Caki2 (cell line): ENCODE data around the gene ZAR1L. TPM values are rescaled to one million over a fixed set of nuclear protein-coding genes. Genes with fewer than 3 reads are reported as not detected.
A peak's percentile ranks its signal among the peaks of the same experiment; 100 is the strongest.
"Not testable (repeated sequence)": the region's sequence is repeated elsewhere in the genome, so short reads cannot be mapped to it uniquely, and the experiment has no call there.

Experiments
- DNase-seq: peaks from one replicate; pipeline ENCODE4 v3.0.0-alpha.2; 2015; ENCODE audit warnings: low read depth
- in situ Hi-C: cut with HindIII; loops from 2 replicates; pipeline ENCODE4 v1.10.0; 2016; ENCODE audit warnings: low sequenced_read_pairs, low pct_unique_long_range_greater_than_20kb, mixed read lengths
- total RNA-seq: library from RNA; depleted of rRNA; stranded (reverse); fragments of >200 nt; shearing (Covaris generic); gene quantifications from 2 replicates; pipeline ENCODE4 v1.2.3, GENCODE V29; 2014; ENCODE audit warnings: low replicate concordance; rRNA removed

The ZAR1L gene, protein sequence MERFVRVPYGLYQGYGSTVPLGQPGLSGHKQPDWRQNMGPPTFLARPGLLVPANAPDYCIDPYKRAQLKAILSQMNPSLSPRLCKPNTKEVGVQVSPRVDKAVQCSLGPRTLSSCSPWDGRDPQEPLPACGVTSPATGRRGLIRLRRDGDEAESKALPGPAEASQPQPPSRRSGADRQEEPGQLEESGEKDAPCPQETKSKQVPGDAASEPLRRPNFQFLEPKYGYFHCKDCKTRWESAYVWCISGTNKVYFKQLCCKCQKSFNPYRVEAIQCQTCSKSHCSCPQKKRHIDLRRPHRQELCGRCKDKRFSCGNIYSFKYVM
- not detected in 2 replicates for total RNA-seq

DNA sequence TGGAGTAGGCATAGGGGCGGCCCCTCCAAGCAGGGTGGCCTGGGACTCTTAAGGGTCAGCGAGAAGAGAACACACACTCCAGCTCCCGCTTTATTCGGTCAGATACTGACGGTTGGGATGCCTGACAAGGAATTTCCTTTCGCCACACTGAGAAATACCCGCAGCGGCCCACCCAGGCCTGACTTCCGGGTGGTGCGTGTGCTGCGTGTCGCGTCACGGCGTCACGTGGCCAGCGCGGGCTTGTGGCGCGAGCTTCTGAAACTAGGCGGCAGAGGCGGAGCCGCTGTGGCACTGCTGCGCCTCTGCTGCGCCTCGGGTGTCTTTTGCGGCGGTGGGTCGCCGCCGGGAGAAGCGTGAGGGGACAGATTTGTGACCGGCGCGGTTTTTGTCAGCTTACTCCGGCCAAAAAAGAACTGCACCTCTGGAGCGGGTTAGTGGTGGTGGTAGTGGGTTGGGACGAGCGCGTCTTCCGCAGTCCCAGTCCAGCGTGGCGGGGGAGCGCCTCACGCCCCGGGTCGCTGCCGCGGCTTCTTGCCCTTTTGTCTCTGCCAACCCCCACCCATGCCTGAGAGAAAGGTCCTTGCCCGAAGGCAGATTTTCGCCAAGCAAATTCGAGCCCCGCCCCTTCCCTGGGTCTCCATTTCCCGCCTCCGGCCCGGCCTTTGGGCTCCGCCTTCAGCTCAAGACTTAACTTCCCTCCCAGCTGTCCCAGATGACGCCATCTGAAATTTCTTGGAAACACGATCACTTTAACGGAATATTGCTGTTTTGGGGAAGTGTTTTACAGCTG is at the start of gene ZAR1L, which contains the start of gene BRCA2:
ZAR1L (minus strand) TSS at position 126 of the 790 bp plus-strand sequence. CDS start 3,438 bp downstream, outside the sequence.
BRCA2 (plus strand) TSS at position 271 of the 790 bp plus-strand sequence. CDS start 953 bp downstream, outside the sequence.
- in situ Hi-C loops, result no loop called here
- peak; percentile 75 for DNase-seq

DNA sequence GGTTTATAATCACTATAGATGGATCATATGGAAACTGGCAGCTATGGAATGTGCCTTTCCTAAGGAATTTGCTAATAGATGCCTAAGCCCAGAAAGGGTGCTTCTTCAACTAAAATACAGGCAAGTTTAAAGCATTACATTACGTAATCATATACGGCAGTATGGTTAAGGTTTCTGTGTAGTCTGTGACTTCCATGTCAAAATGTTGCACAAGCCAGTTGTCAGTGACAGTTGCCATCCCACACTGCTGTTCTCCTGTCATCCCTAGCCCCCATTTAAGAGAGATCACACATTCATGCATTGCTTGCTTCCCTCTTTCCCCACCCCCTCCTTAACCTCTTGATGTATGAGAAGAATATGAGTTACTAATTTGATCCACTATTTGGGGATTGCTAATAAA is 47.4 kb upstream of the ZAR1L start:
- in situ Hi-C loops, result no loop called here

DNA sequence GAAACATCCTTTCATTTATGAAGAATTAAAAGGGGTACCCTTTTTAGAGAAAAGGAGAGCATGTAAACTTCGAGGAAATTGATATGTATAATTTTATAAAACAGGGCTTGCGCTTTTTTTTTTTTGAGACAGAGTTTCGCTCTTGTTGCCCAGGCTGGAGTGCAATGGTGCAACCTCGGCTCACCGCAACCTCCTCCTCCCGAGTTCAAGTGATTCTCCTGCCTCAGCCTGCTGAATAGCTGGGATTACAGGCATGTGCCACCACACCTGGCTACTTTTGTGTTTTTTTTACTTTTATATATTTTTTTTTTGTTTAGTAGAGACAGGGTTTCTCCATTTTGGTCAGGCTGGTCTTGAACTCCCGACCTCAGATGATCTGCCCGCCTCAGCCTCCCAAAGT is 40.8 kb upstream of the ZAR1L start:
- in situ Hi-C loops, DNase-seq: not testable (repeated sequence)

More for the DNA sequence above, 47.4 kb upstream of the ZAR1L start:
- DNase-seq, result no peak

DNA sequence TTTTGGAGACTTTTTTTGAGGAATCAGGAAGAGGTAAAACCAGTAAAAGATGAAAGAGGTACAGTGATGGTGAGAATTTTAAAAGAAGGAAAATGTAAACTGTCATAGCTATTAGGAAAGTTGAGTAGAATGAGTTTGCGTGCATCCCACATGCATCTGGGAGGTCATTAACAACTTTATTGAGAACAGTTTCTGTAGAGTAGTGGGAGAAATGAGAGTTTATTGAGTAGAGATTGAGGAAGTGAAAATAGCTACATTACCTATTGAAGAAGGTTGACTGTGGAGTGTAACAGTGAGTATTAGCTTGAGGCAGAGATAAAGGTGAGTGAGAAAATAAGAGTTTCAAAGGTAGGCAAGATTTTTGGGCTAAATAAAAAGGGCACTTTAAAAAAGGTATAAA is 38.9 kb upstream of the ZAR1L start:
- in situ Hi-C loops, result no loop called here

DNA sequence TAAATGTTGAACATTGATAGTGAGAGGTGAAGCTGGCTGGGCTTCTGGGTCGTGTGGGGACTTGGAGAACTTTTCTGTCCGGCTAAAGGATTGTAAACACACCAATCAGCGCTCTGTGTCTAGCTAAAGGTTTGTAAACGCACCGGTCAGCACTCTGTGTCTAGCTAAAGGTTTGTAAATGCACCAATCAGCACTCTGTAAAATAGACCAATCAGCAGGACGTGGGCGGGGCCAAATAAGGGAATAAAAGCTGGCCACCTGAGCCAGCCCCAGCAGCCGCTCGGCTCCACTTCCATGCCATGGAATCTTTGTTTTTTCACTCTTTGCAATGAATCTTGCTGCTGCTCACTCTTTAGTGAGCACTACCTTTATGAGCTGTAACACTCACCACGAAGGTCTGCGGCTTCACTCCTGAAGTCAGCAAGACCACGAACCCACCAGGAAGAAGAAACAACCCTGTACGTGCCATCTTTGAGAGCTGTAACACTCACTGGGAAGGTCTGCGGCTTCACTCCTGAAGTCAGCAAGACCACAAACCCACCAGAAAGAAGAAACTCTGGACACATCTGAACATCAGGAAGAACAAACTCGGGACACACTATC is 35.8 kb upstream of the ZAR1L start:
- DNase-seq, in situ Hi-C loops: not testable (repeated sequence)

More for the DNA sequence above, 38.9 kb upstream of the ZAR1L start:
- no peak for DNase-seq

DNA sequence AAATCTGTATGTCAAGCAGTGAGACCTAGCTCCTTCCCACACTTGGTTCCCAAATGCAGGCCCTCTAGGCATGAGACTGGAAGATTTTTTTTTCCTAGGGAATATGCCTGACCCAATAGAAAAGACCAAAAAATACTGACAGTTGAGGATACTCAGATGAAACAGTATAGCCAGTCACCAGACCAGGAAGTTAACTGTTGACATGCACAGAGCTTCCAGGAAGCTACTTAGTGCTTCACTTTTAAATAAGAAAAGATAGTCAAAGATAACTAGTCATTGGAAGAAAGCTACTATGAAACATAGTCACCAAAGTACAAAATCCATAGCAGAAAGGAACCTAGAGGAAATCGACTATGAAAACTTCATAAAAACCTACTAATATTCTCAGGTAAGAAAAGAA is 32.5 kb upstream of the ZAR1L start:
- in situ Hi-C loops, result no loop called here
- no peak for DNase-seq

DNA sequence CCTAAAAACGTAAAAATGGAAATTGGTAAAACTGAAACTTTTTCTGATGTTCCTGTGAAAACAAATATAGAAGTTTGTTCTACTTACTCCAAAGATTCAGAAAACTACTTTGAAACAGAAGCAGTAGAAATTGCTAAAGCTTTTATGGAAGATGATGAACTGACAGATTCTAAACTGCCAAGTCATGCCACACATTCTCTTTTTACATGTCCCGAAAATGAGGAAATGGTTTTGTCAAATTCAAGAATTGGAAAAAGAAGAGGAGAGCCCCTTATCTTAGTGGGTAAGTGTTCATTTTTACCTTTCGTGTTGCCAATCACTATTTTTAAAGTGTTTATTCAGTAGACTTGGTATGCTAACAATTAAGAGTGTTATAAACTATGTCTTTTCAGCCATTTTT is 25.8 kb upstream of the ZAR1L start:
- in situ Hi-C loops, result no loop called here

DNA sequence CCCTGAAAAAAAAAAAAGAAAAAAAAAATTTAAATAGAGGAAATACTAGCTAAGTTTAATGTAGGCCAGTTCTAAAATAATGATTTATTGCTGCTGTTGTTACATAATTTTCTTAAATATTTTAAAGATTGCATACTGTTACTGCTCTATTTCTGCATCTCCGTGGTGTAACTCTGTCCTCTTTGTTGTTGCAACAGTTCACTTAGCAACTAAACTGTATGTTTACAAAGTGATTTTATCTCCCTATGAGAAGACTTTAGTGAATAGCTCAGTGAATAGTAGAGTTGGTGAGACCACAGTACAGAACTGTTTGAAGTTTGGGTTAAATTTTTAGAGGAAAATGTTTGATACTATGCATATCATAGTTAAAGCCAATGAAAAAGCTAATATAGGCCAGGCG is 19.5 kb upstream of the ZAR1L start:
- in situ Hi-C loops, result no loop called here
- no peak for DNase-seq

More for the DNA sequence above, 25.8 kb upstream of the ZAR1L start:
- DNase-seq, result no peak

DNA sequence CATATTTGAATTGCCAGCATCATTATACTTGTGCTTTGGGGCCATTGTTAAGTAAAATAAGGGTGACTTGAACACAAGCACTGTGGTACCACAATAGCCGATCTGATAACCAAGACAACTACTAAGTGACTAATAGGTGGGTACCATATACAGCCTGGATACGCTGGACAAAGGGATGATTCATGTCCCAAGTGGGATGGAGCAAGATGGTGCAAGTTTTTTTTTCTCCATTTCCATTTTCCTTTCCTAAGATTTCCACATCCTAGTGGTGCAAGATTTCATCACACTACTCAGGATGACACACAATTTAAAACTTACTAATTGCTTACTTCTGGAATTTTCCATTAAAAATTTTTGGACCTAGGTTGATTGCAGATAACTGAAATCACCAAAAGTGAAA is 15.3 kb upstream of the ZAR1L start:
- in situ Hi-C loops, result no loop called here
- no peak for DNase-seq

DNA sequence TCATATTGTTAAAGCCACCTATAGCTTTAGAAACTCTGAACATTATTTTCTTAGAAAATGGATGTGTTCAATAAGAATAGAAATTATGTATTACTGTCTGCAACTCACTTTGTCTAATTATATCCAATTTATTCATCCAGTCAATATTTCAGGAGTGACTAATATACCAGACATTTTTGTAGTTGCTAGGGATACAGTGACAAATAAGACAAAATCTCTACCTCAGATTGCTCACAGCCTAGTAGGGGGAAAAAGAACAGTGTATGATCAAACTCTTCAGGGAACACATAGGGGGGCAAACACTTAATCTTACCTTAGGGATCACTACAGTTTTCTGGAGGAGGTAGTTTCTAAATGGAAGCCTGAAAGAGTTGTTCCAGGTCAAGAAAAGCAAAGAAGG is 8.7 kb upstream of the ZAR1L start:
- in situ Hi-C loops, result no loop called here
- no peak for DNase-seq

DNA sequence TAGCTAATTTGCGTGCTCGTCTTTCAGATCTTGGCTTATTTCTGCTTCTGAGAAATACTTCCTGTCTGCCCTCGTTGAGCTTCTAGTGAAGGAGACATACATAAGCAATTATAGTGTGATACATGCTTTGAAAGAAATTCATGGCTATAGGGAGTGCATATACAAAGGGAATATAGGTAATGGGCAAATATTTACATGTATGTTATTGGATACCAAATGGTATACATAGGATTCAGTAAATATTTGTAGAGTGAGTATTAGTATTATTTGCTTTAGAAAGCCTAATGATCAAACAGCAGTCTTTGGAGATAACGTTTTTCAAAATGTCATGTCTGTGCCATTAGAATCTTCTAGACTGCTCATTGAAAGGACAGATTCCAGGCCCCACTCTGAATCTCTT is 5.4 kb upstream of the ZAR1L start:
- in situ Hi-C loops, result no loop called here
- DNase-seq, result no peak

DNA sequence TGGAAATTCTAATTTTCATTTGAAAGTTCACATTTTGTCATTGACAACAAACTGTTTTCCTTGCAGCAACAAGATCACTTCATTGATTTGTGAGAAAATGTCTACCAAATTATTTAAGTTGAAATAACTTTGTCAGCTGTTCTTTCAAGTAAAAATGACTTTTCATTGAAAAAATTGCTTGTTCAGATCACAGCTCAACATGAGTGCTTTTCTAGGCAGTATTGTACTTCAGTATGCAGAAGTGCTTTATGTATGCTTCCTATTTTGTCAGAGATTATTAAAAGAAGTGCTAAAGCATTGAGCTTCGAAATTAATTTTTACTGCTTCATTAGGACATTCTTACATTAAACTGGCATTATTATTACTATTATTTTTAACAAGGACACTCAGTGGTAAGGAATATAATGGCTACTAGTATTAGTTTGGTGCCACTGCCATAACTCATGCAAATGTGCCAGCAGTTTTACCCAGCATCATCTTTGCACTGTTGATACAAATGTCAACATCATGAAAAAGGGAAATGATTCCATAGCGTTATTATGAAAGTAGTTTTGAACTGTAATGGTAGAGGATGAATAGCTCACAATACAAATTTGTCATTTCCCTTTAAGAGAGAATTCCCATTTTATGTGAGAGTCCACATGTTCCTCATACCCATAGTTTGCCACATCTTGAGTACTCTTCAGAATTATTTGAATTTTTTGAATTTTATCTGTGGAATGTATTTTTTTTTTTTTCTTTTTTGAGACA is 2.7 kb upstream of the ZAR1L start:
- in situ Hi-C loops, result no loop called here

DNA sequence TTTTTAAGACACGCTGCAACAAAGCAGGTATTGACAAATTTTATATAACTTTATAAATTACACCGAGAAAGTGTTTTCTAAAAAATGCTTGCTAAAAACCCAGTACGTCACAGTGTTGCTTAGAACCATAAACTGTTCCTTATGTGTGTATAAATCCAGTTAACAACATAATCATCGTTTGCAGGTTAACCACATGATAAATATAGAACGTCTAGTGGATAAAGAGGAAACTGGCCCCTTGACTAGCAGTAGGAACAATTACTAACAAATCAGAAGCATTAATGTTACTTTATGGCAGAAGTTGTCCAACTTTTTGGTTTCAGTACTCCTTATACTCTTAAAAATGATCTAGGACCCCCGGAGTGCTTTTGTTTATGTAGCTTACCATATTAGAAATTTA is 1.3 kb upstream of the ZAR1L start:
- in situ Hi-C loops, result no loop called here
- no peak for DNase-seq

More for the DNA sequence above, 2.7 kb upstream of the ZAR1L start:
- DNase-seq, result no peak

DNA sequence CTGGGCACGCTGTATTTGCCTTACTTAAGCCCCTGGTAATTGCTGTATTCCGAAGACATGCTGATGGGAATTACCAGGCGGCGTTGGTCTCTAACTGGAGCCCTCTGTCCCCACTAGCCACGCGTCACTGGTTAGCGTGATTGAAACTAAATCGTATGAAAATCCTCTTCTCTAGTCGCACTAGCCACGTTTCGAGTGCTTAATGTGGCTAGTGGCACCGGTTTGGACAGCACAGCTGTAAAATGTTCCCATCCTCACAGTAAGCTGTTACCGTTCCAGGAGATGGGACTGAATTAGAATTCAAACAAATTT is 821 bp upstream of the ZAR1L start:
- in situ Hi-C loops, result no loop called here
- DNase-seq, result no peak

DNA sequence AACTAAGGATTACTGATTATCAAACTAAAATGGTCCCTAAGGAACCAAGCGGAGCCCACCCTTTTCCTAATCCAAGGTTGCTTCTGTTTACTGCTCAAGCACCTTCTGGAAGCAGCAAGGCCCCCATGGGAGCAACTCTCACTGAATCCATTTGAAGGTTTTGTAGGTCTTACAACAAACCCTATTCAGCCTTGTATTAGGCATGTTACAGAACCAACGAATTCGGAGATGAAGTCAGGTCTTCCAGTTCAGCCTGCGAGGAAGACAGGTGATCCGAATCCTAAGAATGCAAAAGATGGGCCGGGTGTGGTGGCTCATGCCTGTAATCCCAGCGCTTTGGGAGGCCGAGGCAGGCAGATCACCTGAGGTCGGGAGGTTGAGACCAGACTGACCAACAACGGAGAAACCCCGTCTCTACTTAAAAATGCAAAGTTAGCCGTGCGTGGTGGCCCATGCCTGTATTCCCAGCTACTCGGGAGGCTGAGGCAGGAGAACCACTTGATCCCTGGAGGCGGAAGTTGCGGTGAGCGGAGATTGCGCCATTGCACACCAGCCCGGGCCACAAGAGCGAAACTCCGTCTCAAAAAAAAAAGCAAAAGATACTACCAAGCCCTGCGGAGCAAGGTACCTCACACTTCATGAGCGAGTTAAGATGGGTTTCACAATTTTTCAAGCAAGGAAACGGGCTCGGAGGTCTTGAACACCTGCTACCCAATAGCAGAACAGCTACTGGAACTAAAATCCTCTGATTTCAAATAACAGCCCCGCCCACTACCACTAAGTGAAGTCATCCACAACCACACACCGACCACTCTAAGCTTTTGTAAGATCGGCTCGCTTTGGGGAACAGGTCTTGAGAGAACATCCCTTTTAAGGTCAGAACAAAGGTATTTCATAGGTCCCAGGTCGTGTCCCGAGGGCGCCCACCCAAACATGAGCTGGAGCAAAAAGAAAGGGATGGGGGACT is 609 bp downstream of the ZAR1L start:
- no peak for DNase-seq
- in situ Hi-C loops, result no loop called here

DNA sequence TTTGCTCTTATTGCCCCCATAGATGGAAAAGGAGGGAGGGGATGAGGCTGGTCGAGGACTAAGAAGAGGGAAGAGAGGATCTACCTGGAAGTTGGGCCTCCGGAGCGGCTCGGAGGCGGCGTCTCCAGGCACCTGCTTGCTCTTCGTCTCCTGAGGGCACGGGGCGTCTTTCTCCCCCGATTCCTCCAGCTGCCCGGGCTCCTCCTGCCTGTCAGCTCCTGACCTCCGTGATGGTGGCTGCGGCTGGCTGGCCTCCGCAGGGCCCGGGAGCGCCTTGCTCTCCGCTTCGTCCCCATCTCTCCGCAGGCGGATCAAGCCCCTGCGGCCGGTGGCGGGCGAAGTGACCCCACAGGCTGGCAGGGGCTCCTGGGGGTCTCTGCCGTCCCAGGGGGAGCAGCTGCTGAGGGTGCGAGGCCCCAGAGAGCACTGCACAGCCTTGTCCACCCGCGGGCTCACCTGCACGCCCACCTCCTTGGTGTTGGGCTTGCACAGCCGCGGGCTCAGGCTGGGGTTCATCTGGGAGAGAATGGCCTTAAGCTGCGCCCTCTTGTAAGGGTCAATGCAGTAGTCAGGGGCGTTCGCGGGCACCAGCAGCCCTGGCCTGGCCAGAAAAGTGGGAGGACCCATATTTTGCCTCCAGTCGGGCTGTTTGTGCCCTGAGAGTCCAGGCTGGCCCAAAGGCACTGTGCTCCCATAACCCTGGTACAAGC is 3.8 kb downstream of the ZAR1L start:
- in situ Hi-C loops, result no loop called here

More for the DNA sequence above, 3.8 kb downstream of the ZAR1L start:
- no peak for DNase-seq
